HG02943 (cell line): ENCODE measurements around the gene FOXRED1.
A peak's percentile ranks its signal among the peaks of the same experiment; 100 is the strongest.

ENCODE experiments used
- ATAC-seq: cut with Tn5 transposase; IDR thresholded peaks from one replicate; pipeline ENCODE4 v1.9.1; 2021; ENCODE audit warnings: mild to moderate bottlenecking, low read depth, moderate library complexity; ENCODE audit not compliant: unreplicated experiment

The FOXRED1 gene

GRCh38 chr11:126310200-126310991 is 41.4 kb downstream of the FOXRED1 start:
- ATAC-seq, result no peak

DNA sequence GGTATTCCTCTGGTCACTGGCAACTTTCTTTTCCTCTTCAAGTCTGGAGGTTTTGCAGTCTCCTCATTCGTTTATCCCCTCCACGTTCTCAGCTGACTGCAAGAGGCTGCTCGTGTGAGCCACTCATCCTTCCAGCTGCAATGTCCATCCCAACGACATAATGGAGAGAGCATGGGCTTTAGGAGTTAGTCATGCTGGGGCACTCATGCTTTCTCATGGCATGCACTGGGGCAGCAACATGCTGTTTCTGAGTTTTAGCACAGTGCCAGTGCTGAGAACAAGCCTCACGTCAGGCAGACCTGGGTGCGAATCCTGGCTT is 42.0 kb downstream of the FOXRED1 start:
- no peak for ATAC-seq

- ATAC-seq, result peak; percentile 70
Measured at GRCh38 chr11:126311401-126312291, 42.7 kb downstream of the FOXRED1 start.

GRCh38 chr11:126312961-126313360 is 44.0 kb downstream of the FOXRED1 start:
- no peak for ATAC-seq

DNA sequence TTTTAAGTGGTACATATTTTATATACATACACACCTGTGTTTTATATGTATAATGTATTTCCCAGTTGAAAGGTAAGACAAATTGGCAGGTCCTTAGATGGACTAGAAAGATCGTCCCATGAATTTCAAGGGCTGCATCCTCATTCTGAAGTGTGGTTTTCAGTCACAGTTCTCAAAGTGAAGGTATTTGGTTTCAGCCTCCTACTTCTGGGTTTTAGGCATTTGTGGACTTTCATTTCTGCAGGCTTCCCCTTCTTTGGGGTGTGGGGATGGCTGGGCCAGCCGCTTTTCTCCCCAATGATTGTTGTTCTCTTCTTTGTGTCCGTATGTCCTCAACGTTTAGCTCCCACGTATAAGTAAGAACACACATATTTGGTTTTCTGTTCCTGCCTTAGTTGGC is 44.9 kb downstream of the FOXRED1 start:
- ATAC-seq, result no peak

DNA sequence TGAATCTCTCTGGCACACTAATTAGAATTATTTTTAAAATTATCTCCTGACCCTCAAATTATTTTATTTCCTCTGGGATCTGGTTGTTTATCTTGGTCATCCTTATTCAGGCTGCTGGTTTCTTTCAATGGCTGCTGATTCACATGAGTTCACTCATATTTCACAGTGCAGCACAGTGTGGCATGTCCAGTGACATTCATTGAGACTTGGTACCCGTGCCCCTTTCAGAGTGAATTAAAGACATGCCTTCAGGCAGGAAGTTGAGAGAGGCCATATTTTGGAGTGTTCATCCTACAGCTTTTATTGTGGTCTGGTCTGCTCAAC is 48.4 kb downstream of the FOXRED1 start:
- no peak for ATAC-seq

DNA sequence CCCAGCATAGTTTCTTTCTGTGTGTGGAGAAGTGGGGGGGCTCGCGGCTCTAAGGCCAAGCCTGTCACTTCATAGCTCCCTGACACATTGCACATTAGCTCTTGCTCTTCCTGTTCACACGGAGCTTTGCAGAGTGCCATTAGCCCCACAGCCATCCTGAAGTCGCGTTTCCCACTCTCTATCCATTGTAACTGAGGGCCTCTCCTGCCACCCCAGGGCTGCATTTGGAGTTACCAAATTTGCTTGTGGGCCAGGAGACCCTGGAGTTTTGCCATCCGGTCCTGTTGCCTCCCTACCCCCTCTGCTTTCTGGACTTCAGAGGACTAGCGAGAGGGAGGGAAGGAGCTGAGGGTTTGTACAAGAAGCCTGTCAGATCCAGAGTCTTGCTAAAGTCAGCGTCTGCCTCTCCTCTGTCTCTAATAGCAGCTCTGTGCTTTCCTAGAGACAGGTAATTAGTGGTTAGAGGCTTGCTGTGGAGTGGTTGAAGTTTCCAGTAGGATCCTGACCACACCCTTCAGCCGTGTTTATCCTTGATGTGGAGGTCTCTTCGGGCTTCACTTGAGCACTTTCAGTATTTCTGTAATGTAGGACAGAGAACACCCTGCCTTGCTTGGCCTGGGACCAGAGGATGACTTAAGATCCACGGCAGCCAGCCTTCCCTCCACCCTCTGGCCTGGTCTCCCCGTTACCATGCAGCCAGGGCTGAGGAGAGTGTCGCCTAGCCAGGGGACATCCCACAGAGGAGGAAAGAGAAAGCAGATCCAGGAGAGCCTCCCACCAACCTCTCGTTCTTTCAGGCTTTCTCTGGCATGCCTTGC is 49.0 kb downstream of the FOXRED1 start:
- peak; percentile 38 for ATAC-seq

- ATAC-seq, result peak; percentile 85
Measured at GRCh38 chr11:126318574-126319373, 49.8 kb downstream of the FOXRED1 start.

GRCh38 chr11:126319374-126319740 is 50.4 kb downstream of the FOXRED1 start:
- no peak for ATAC-seq

DNA sequence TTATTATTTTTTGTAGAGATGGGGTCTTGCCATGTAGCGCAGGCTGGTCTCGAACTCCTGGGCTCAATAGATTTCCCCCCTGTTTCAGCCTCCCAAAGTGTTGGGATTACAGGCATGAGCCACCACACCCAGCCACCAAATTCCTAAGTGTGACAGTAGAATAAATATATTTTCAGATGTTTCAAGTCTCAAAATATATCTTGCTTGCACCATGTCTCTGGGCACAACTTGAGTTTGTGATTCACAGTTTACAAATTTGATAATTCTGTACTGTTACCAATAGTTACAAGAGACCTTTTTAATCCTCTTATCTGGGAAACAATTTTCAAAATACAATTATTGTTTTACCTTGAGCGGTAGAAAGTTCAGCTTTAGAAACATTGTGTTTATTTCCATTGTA is 54.0 kb downstream of the FOXRED1 start:
- no peak for ATAC-seq

GRCh38 chr11:126327281-126328000 is 58.5 kb downstream of the FOXRED1 start:
- no peak for ATAC-seq
